ENCODE measurements around the gene DNAJB12. TPM values are rescaled to one million over a fixed set of nuclear protein-coding genes. Genes with fewer than 3 reads are reported as not detected.

The DNAJB12 gene
- total and polyA plus RNA-seq, 4 donors = 15.9 to 22.0 (median 18.9) TPM

DNA sequence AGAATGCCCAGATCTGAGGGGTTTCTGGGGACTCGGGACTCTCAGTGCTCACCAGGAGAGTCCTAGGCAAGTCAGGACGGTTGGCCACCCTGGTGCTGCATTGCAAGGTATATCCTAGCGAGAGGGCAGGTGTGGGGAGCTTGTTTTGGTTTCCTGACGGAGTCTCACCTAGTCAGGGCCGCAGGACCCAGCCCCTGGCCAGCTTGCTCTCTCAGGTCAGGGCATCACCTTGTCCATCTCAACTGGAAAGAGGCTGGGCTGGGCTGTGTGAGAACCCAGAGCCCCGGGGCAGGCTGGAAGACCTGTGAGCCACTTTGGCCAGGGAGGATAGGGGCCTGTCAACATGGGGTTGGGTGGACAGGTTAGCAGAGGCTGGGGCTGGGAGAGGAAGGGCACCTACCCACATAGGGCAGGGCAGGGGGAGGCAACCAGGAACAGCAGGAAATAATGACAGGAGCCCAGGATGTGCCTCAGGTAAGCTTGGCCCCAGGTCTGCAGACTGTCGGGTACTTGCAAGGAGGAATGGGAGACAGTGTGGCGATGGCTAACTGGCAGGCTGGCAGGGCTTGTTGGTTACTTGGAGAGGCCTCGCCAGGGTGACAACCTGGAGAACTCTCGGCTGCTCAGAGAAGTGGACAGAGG is 31.5 kb downstream of the DNAJB12 start:
- peaks cover 16 to 37% (median 25%) of the 10 kb centered on the region in 4 donors for H3K4me1 ChIP-seq (ENCODE audit: control insufficient read depth in 4 of 4, insufficient read depth in 4 of 4, low read length in 3 of 4)
- H3K9me3 ChIP-seq (ENCODE audit: control insufficient read depth in 4 of 4, low read length in 3 of 4) = no peaks in the 10 kb centered on the region
- H3K36me3 ChIP-seq (ENCODE audit: control insufficient read depth in 4 of 4, insufficient read depth in 3 of 4, low read depth in 1 of 4, low read length in 3 of 4) = no peaks in the 10 kb centered on the region
- 94% methylated on average over 10 of the region's 10 CpGs for WGBS
- H3K9ac ChIP-seq (ENCODE audit: low read depth in 1 of 2, low read length in 2 of 2) = no peak overlapping the region
- no peak overlapping the region for H3K4me3 ChIP-seq (ENCODE audit: low read depth in 1 of 3, low read length in 3 of 3)
- no peak for DNase-seq (ENCODE audit: low spot score)
- no peaks in the 10 kb centered on the region for H3K27me3 ChIP-seq (ENCODE audit: control insufficient read depth in 4 of 4, insufficient read depth in 4 of 4, low read length in 3 of 4)
- H3K27ac ChIP-seq (ENCODE audit: low read depth in 1 of 2, low read length in 2 of 2) = no peak overlapping the region
- TF ChIP-seq HNF4A (conservative IDR thresholded peaks at IDR 0.05) (no peak), MAX (IDR thresholded peaks at IDR 0.05) (no peak), JUND (IDR thresholded peaks at IDR 0.05) (no peak), TAF1 (conservative IDR thresholded peaks at IDR 0.05) (no peak), YY1 (IDR thresholded peaks at IDR 0.05) (no peak), SP1 (IDR thresholded peaks at IDR 0.05) (no peak), EGR1 (IDR thresholded peaks at IDR 0.05; ENCODE audit: low read depth in 2 of 2) (no peak), CTCF (IDR thresholded peaks at IDR 0.05; ENCODE audit: low read depth, low read length, missing input control) (no peak), FOXA2 (IDR thresholded peaks at IDR 0.05) (no peak), REST (IDR thresholded peaks at IDR 0.05) (no peak), FOXA1 (IDR thresholded peaks at IDR 0.05) (no peak), GABPA (IDR thresholded peaks at IDR 0.05 in 1 of 2, conservative IDR thresholded peaks at IDR 0.05 in 1 of 2) (no peak), HNF4G (IDR thresholded peaks at IDR 0.05) (no peak), NR2F2 (IDR thresholded peaks at IDR 0.05) (no peak), RAD21 (IDR thresholded peaks at IDR 0.05) (no peak)
- TF ChIP-seq, protein P1, sequence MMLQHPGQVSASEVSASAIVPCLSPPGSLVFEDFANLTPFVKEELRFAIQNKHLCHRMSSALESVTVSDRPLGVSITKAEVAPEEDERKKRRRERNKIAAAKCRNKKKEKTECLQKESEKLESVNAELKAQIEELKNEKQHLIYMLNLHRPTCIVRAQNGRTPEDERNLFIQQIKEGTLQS (IDR thresholded peaks at IDR 0.05) = no peak

- Histone ChIP-seq H3K27me3 (ENCODE audit: control insufficient read depth in 4 of 4, insufficient read depth in 4 of 4, low read length in 3 of 4) (no peaks in the 10 kb centered on the region), H3K9me3 (ENCODE audit: control insufficient read depth in 4 of 4, low read length in 3 of 4) (no peaks in the 10 kb centered on the region), H3K9ac (ENCODE audit: low read depth in 1 of 2, low read length in 2 of 2) (no peak overlapping the region), H3K27ac (ENCODE audit: low read depth in 1 of 2, low read length in 2 of 2) (no peak overlapping the region), H3K4me3 (ENCODE audit: low read depth in 1 of 3, low read length in 3 of 3) (no peak overlapping the region), H3K4me1 (ENCODE audit: control insufficient read depth in 4 of 4, insufficient read depth in 4 of 4, low read length in 3 of 4) (peaks cover 13 to 32% (median 22%) of the 10 kb centered on the region in 4 donors), H3K36me3 (ENCODE audit: control insufficient read depth in 4 of 4, insufficient read depth in 3 of 4, low read depth in 1 of 4, low read length in 3 of 4) (no peaks in the 10 kb centered on the region)
- 92% methylated on average over 16 of the region's 16 CpGs for WGBS
- TF ChIP-seq JUND (IDR thresholded peaks at IDR 0.05) (no peak), GABPA (IDR thresholded peaks at IDR 0.05 in 1 of 2, conservative IDR thresholded peaks at IDR 0.05 in 1 of 2) (no peak), FOXA1 (IDR thresholded peaks at IDR 0.05) (no peak), HNF4A (conservative IDR thresholded peaks at IDR 0.05) (no peak), YY1 (IDR thresholded peaks at IDR 0.05) (no peak), TAF1 (conservative IDR thresholded peaks at IDR 0.05) (no peak), MAX (IDR thresholded peaks at IDR 0.05) (no peak)
- no peak for DNase-seq (ENCODE audit: low spot score)
Observed at GRCh38 chr10:72322280-72323058, 32.2 kb downstream of the DNAJB12 start.

Data from liver (tissue), 9 donors.